ENCODE data around the gene RBM15.

The RBM15 gene

GRCh38 chr1:110321045-110321444 is 18.1 kb upstream of the RBM15 start:
- no peak for DNase-seq (ENCODE audit: low spot score)

DNA sequence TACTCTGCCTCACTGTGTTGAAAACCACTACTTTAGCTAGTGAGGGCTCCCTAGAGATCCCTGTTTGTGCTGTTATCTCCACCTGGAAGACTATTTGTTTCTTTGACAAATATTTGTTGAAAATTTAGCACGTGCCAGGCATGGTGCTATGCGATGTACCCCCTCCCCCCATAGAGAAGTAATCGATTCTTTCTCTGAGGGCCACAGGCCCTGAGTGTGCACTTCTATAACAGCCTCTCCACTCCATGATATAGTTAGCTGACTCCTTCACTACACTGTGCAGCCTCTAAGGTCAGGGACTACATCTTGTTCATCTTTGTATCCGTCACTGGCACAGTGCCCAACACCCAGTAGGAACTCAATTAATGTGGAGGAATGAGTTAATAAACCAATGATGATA is 17.3 kb upstream of the RBM15 start:
- DNase-seq (ENCODE audit: low spot score) = no peak

DNA sequence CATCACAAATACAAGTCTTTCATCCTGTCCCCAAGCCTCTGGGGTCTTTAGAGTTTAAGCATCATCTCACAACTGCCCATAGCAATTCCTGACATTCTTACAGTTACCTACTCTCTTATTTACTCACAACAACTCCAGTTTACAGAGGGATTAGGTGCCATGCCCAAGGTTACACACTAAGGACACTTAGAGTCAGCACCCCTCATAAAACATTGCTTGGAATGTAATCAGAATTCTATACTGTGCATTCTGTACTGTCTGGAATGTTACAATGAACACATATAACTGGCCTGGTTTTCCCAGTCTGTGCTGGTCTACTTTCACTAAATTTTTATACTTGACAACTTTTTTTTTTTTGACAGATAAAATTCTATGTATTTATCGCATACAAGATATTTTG is 14.5 kb upstream of the RBM15 start:
- DNase-seq (ENCODE audit: low spot score) = no peak

GRCh38 chr1:110326826-110327225 is 12.4 kb upstream of the RBM15 start:
- no peak for DNase-seq (ENCODE audit: low spot score)

DNA sequence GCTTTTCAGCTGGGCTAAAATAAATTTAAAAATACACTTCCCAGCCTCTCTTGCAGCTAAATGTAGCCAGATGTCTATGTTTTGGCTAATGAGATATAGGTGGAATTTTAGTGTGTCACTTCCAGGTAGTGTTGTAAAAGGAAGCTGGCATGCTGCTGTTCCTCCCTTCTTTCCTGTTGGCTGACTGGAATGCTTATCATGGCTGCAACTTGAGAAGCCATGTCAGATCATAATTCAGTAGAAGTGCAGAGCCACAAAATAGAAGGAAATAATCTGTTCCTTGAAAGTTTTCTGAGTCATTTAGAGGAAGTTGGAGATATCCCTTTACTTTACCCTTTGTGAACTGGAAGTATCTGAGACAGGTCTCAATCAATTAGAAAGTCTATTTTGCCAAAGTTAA is 10.9 kb upstream of the RBM15 start:
- peak; percentile 58 for DNase-seq (ENCODE audit: low spot score)

GRCh38 chr1:110328700-110329099 is 10.5 kb upstream of the RBM15 start:
- DNase-seq (ENCODE audit: low spot score) = no peak

DNA sequence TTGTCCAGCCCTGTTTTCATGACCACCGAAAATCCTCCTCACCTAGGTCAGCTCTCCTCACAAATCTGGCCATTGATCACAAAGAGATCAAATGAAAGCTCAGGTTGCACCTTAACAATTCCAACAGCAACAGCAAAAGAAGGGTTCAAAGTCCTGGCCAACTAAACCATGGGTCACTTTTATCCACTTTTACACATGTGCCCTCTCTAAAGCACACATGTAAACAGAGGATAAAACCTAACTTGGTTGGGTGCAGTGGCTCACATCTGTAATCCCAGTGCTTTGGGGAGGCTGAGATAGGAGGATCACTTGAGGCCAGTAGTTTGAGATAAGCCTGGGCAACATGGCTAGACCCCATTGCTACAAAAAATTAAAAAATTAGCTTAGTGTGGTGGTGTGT is 3.9 kb upstream of the RBM15 start:
- no peak for DNase-seq (ENCODE audit: low spot score)

DNA sequence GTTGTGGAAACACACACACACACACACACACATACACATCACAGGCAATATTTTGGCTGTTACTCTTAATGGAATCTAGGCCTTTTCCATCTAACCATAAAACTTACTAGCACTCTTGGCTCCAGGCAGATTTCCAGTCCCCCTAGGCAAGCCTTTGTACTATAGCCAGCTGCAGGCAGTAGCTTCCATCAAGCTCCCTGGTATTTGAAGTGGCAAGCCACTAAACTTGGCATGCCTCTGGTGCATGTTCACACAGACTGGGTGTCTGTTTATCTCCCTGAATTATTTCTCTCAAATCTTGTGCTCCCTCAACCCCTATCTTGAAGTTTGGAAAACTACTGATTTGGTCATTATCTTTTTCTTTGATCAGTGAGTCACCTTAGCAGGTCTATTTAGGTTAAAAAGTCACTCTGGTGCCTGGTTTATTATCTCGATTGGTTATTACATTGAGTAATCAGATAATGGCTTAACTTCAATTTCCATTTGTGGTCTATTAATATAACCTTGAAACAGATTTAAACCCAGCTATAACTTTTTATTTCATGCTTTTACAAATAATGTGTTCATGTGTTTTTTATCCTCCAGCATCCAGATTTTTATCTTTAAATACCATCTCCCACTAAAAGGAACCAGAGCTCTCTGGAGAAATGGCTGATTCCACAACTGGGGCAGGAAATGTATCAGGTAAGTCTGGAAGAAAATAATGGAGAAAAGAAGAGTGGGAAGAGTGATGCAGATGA is 2.7 kb upstream of the RBM15 start:
- no peak for DNase-seq (ENCODE audit: low spot score)

DNA sequence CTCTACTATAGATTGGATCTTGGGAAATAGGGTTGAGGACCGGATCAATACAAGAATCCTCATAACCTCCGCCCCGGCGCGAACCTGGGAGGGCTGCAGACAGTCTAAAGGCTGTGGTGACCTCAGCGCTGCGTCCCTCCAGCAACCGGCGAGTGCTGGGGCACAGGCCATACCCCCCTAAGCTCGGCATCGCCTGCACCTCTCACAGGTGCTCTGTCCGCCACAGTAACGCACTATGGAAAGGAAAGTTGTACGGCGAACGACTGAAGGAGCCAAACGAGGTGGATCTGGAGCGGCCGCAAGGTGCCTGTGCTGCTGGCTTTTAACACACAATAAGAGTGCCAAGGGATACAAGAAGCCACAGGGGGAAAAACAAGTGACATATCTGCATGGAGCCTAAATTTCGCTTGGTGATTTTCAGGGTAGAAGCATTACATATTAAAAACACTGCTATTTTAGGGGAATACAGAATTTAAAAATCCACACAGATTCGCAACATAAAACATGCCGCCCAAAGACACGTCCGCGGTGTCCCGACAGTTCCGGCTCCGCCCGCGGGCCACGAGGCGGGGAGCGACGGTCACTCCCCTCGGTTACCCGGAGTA is 1.4 kb upstream of the RBM15 start:
- DNase-seq (ENCODE audit: low spot score) = peak; percentile 47

GRCh38 chr1:110338309-110338885 is 780 bp upstream of the RBM15 start:
- peak; percentile 80 for DNase-seq (ENCODE audit: low spot score)

DNA sequence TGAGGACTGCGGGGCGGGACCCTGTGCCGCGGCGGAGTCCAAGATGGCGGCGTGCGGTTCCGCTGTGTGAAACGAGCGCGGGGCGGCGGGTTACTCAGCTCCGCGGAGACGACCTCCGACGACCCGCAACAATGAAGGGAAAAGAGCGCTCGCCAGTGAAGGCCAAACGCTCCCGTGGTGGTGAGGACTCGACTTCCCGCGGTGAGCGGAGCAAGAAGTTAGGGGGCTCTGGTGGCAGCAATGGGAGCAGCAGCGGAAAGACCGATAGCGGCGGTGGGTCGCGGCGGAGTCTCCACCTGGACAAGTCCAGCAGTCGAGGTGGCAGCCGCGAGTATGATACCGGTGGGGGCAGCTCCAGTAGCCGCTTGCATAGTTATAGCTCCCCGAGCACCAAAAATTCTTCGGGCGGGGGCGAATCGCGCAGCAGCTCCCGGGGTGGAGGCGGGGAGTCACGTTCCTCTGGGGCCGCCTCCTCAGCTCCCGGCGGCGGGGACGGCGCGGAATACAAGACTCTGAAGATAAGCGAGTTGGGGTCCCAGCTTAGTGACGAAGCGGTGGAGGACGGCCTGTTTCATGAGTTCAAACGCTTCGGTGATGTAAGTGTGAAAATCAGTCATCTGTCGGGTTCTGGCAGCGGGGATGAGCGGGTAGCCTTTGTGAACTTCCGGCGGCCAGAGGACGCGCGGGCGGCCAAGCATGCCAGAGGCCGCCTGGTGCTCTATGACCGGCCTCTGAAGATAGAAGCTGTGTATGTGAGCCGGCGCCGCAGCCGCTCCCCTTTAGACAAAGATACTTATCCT is 430 bp downstream of the RBM15 start:
- peak; percentile 44 for DNase-seq (ENCODE audit: low spot score)

DNA sequence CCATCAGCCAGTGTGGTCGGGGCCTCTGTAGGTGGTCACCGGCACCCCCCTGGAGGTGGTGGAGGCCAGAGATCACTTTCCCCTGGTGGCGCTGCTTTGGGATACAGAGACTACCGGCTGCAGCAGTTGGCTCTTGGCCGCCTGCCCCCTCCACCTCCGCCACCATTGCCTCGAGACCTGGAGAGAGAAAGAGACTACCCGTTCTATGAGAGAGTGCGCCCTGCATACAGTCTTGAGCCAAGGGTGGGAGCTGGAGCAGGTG is 961 bp downstream of the RBM15 start:
- no peak for DNase-seq (ENCODE audit: low spot score)

- DNase-seq (ENCODE audit: low spot score) = no peak
Observed at GRCh38 chr1:110341146-110341871, 2.1 kb downstream of the RBM15 start.

DNA sequence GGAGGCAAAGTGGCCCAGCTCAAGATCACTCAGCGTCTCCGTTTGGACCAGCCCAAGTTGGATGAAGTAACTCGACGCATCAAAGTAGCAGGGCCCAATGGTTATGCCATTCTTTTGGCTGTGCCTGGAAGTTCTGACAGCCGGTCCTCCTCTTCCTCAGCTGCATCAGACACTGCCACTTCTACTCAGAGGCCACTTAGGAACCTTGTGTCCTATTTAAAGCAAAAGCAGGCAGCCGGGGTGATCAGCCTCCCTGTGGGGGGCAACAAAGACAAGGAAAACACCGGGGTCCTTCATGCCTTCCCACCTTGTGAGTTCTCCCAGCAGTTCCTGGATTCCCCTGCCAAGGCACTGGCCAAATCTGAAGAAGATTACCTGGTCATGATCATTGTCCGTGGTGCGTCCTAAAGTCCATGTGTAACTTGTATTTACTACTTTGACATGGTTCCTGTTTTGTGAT is 2.7 kb downstream of the RBM15 start:
- DNase-seq (ENCODE audit: low spot score) = no peak

DNA sequence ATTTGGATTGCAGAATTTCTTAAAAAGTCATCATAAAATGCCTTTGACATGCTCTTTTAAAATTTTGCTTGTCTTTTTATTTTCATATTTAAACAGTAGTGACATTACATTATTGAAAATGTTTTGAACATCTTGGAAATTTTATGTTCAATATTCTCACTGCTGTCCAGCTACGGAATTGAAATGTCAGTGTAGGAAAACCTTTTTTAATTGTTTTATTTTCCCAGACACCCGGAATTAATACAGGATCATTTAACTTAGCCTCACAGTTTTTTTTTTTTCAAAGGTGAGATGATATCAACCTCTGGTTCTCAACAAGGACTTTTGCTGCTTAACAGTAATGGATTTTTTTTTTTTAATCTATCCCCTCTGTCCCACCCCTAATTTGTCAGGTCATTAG is 4.1 kb downstream of the RBM15 start:
- no peak for DNase-seq (ENCODE audit: low spot score)

DNA sequence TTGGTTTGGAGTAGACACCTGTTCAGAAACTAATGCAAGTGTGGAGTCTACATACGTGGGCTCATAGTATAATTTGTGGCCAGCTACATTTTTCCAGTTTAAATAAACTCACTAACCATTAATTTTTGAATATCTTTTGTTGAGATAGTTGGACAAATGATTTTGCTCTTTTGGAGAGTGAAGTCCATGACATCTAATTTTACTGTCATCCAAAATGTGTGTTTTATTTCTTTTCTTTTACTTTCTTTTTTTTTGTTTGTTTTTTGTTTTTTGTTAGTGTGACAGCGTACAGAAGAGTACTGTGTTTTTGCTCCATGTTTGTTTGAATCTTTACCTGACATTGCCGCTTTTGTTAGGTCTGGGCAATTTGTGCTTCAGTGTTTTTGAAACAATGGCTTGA is 5.0 kb downstream of the RBM15 start:
- DNase-seq (ENCODE audit: low spot score) = no peak

- no peak for DNase-seq (ENCODE audit: low spot score)
Observed at GRCh38 chr1:110345480-110345879, 6.3 kb downstream of the RBM15 start.

DNA sequence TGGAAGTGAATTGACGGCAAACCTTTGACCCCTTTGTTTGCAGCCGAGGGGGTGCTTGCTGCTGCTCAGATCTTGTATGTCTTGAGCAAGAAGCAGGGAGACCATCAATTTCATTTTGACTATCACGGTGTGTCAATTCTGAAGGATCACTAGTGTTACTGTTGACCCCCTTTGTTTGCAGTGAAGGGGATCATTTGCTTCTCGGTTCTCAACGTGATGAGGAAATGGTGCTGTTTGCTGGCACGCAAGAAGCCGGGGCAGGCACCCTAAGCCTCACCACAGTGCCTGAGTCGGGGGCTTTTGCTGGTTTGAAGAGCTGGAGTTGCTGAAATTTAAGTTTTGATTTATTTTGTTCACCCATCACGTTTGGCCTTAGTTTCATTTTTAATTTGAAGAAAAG is 7.5 kb downstream of the RBM15 start:
- no peak for DNase-seq (ENCODE audit: low spot score)

- DNase-seq (ENCODE audit: low spot score) = no peak
Observed at GRCh38 chr1:110347182-110347893, 8.2 kb downstream of the RBM15 start.

GRCh38 chr1:110348050-110348449 is 8.9 kb downstream of the RBM15 start:
- DNase-seq (ENCODE audit: low spot score) = no peak

DNA sequence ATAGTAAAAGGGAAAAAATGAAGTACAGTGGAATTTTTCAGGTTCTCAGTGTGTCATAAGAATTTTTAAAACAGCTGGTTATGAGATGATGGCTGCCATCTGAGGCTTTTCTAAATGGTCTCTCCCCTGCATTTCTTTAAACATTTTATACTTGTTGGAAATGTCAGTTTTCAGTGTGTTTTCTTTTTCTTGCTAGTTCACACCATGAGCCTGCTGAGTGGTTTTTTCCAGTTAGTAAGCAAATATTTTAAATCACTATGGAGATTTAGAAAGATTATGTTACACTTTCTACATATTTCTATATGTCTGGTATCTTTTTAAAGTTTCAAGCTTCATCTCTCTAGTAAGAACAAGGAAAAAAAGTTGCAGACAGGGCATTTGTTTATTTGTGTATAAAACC is 9.6 kb downstream of the RBM15 start:
- no peak for DNase-seq (ENCODE audit: low spot score)

- DNase-seq (ENCODE audit: low spot score) = no peak
Observed at GRCh38 chr1:110350360-110350759, 11.2 kb downstream of the RBM15 start.

Data from kidney capillary endothelial cell (primary cell).